Measurements from ENCODE around the gene AHI1. TPM values are rescaled to one million over a fixed set of nuclear protein-coding genes. Genes with fewer than 3 reads are reported as not detected.

Gene AHI1
- polyA plus RNA-seq, 1 experiment = 29.0 TPM

- H3K27ac ChIP-seq (ENCODE audit: low read depth, low read length) = no peak overlapping the region
- ChIA-PET POLR2A (no interaction called here), CTCF (no interaction called here)
- H3K9me3 ChIP-seq (ENCODE audit: control insufficient read depth, insufficient read depth, low read length) = no peaks in the 10 kb centered on the region
- H3K27me3 ChIP-seq (ENCODE audit: control insufficient read depth, insufficient read depth, low read length) = no peaks in the 10 kb centered on the region
- no peak for TF ChIP-seq CTCF (IDR thresholded peaks at IDR 0.05; ENCODE audit: low read depth, low read length)
- no peak for DNase-seq (ENCODE audit: low read depth, low spot score)
- H3K4me3 ChIP-seq (ENCODE audit: low read depth, low read length) = no peak overlapping the region
Measured at GRCh38 chr6:135289816-135290215, 207.7 kb downstream of the AHI1 start.

- no peak for DNase-seq (ENCODE audit: low read depth, low spot score)
- Histone ChIP-seq H3K27me3 (ENCODE audit: control insufficient read depth, insufficient read depth, low read length) (no peaks in the 10 kb centered on the region), H3K4me3 (ENCODE audit: low read depth, low read length) (no peak overlapping the region), H3K27ac (ENCODE audit: low read depth, low read length) (no peak overlapping the region), H3K9me3 (ENCODE audit: control insufficient read depth, insufficient read depth, low read length) (no peaks in the 10 kb centered on the region)
- ChIA-PET POLR2A (interaction anchor here (0.6 kb wide), 1 partner anchor 90 kb away, joined by 3 read pairs; no protein-coding TSS in a partner anchor), CTCF (no interaction called here)
- TF ChIP-seq CTCF (IDR thresholded peaks at IDR 0.05; ENCODE audit: low read depth, low read length) = no peak
Measured at GRCh38 chr6:135286962-135287538, 210.5 kb downstream of the AHI1 start.

GRCh38 chr6:135285165-135285564 lies 212.4 kb downstream of the AHI1 start:
- ChIA-PET CTCF (no interaction called here), POLR2A (no interaction called here)
- Histone ChIP-seq H3K27ac (ENCODE audit: low read depth, low read length) (no peak overlapping the region), H3K4me3 (ENCODE audit: low read depth, low read length) (no peak overlapping the region), H3K27me3 (ENCODE audit: control insufficient read depth, insufficient read depth, low read length) (no peaks in the 10 kb centered on the region), H3K9me3 (ENCODE audit: control insufficient read depth, insufficient read depth, low read length) (no peaks in the 10 kb centered on the region)
- TF ChIP-seq CTCF (IDR thresholded peaks at IDR 0.05; ENCODE audit: low read depth, low read length) = no peak
- DNase-seq (ENCODE audit: low read depth, low spot score) = no peak

DNA sequence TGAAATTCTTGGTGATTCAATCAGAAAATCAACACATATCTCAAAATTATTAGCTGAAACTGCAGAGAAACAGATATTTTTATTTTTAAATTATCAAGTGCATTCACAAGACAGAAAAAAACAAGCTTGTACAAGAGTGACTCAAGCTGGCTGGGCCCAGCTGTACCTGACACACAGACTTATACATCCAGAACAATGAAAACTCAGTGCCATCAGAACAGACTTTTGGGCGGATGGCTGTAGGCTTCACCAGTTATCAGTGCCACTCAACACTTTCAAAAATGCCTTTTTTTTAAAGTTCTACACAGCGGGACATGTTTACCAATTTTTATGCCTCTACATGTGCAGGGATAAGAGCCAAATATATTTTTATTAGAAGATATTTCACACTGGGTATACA lies 213.6 kb downstream of the AHI1 start:
- Histone ChIP-seq H3K27ac (ENCODE audit: low read depth, low read length) (no peak overlapping the region), H3K27me3 (ENCODE audit: control insufficient read depth, insufficient read depth, low read length) (no peaks in the 10 kb centered on the region), H3K4me3 (ENCODE audit: low read depth, low read length) (no peak overlapping the region), H3K9me3 (ENCODE audit: control insufficient read depth, insufficient read depth, low read length) (no peaks in the 10 kb centered on the region)
- ChIA-PET CTCF (no interaction called here), POLR2A (no interaction called here)
- no peak for DNase-seq (ENCODE audit: low read depth, low spot score)
- no peak for TF ChIP-seq CTCF (IDR thresholded peaks at IDR 0.05; ENCODE audit: low read depth, low read length)

GRCh38 chr6:135282395-135282794 lies 215.1 kb downstream of the AHI1 start:
- DNase-seq (ENCODE audit: low read depth, low spot score) = no peak
- CTCF ChIA-PET = no interaction called here
- H3K27me3 ChIP-seq (ENCODE audit: control insufficient read depth, insufficient read depth, low read length) = no peaks in the 10 kb centered on the region
- H3K9me3 ChIP-seq (ENCODE audit: control insufficient read depth, insufficient read depth, low read length) = no peaks in the 10 kb centered on the region
- H3K27ac ChIP-seq (ENCODE audit: low read depth, low read length) = no peak overlapping the region
- POLR2A ChIA-PET = no interaction called here
- no peak for TF ChIP-seq CTCF (IDR thresholded peaks at IDR 0.05; ENCODE audit: low read depth, low read length)
- no peak overlapping the region for H3K4me3 ChIP-seq (ENCODE audit: low read depth, low read length)
